Measurements from ENCODE around the gene MVB12B. TPM values are rescaled to one million over a fixed set of nuclear protein-coding genes. Genes with fewer than 3 reads are reported as not detected.

Gene MVB12B
- total and polyA plus RNA-seq, 2 of the 13 experiments (the other 11 are each of a cell fraction or from before 2014, with no cell fraction given): 12.1 to 30.1 TPM

DNA sequence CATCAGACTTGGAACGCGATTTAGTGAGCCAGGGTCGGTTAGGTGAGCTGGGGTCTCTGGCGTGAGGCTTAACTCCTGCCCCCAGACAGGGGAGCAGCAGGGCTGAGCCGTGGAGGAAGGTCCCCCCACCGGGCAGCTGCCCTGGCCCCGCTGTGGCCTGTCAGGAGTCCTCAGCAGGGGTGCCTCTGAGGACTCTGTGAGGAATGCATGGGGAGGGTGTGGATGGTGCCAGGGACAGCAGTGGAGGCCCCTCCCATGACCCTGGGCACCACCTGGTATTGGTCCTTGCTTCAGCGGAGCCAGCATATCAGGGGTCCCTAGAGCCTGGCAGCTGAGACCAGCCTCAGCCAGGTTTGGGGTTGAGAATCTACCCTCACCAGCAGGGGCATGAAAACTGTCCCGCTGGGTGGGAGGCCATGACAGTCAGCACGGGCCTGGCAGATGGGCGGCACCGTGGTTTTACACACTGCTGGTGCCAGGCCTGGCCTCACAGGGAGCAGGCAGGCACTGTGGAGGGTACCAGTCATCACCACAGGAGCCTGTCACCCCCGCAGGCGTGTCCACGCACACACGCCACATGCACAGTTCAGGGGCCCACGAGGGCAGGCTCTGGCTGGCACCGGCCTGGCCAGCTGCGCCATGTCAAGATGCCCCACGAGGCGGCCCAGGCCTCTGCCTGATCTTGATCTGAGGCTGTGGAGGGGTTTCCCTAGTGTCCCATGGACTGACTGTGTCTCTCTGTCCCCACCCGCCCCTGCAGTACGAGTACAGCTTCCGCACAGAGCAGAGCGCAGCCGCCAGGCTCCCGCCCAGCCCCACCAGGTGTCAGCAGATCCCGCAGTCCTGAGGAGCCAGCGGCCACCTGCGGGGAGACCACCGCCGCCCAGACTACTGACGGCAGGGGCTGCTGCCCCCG lies 176.0 kb downstream of the MVB12B start:
- POLR2A ChIA-PET: no interaction called here
- no peak overlapping the region for H3K9ac ChIP-seq (ENCODE audit: insufficient read depth, low read depth, low read length)
- 97% methylated on average over 14 of the region's 34 CpGs for WGBS (ENCODE audit: low lambda C conversion rate)
- no peak for DNase-seq (ENCODE audit: low spot score)
- no TSS peak for BruUV-seq (replicated peaks)
- TF ChIP-seq SOX5 (CRISPR knock-in tag; IDR thresholded peaks at IDR 0.05; ENCODE audit: borderline replicate concordance) (no peak), JARID2 (CRISPR knock-in tag; IDR thresholded peaks at IDR 0.05; ENCODE audit: insufficient replicate concordance) (no peak), PRMT3 (CRISPR knock-in tag; IDR thresholded peaks at IDR 0.05; ENCODE audit: borderline replicate concordance, low read depth) (no peak), ZNF124 (CRISPR knock-in tag; IDR thresholded peaks at IDR 0.05) (no peak), SATB2 (CRISPR knock-in tag; IDR thresholded peaks at IDR 0.05) (no peak), ZNF207 (IDR thresholded peaks at IDR 0.05; ENCODE audit: borderline replicate concordance) (no peak), ZNF576 (CRISPR knock-in tag; IDR thresholded peaks at IDR 0.05) (no peak), KDM1A (CRISPR knock-in tag; IDR thresholded peaks at IDR 0.05) (no peak)
- TF ChIP-seq, protein P1, sequence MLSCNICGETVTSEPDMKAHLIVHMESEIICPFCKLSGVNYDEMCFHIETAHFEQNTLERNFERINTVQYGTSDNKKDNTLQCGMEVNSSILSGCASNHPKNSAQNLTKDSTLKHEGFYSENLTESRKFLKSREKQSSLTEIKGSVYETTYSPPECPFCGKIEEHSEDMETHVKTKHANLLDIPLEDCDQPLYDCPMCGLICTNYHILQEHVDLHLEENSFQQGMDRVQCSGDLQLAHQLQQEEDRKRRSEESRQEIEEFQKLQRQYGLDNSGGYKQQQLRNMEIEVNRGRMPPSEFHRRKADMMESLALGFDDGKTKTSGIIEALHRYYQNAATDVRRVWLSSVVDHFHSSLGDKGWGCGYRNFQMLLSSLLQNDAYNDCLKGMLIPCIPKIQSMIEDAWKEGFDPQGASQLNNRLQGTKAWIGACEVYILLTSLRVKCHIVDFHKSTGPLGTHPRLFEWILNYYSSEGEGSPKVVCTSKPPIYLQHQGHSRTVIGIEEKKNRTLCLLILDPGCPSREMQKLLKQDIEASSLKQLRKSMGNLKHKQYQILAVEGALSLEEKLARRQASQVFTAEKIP (CRISPR knock-in tag; IDR thresholded peaks at IDR 0.05; ENCODE audit: borderline replicate concordance): no peak
- TF ChIP-seq, protein P2, sequence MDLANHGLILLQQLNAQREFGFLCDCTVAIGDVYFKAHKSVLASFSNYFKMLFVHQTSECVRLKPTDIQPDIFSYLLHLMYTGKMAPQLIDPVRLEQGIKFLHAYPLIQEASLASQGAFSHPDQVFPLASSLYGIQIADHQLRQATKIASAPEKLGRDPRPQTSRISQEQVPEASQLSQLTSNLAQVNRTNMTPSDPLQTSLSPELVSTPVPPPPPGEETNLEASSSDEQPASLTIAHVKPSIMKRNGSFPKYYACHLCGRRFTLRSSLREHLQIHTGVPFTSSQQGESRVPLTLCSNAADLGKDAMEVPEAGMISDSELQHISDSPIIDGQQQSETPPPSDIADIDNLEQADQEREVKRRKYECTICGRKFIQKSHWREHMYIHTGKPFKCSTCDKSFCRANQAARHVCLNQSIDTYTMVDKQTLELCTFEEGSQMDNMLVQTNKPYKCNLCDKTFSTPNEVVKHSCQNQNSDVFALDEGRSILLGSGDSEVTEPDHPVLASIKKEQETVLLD (CRISPR knock-in tag; IDR thresholded peaks at IDR 0.05; ENCODE audit: low read depth): no peak
- CTCF ChIA-PET (ENCODE audit: low intra/inter-chr PET ratio, low total read pairs): interaction anchor here (4.4 kb wide), 1 partner anchor 55 kb away, joined by 79 read pairs; no protein-coding TSS in a partner anchor
- peaks cover 3 to 7% of the 10 kb centered on the region in 2 experiments; a peak in 1 of 5 replicates for H3K36me3 ChIP-seq (replicated peaks in 1 of 2; ENCODE audit: control insufficient read depth in 1 of 2, insufficient read depth in 2 of 2, low read length in 2 of 2)
- intact Hi-C loops (cut with micrococcal nuclease; ENCODE audit: unreplicated experiment): no loop called here
- no peaks in the 10 kb centered on the region for H3K9me3 ChIP-seq (ENCODE audit: low read length)
- in situ Hi-C loops (cut with HindIII; ENCODE audit: extremely low pct_ligation_motif_present, low pct_unique_long_range_greater_than_20kb): loop anchor here (5.0 kb wide), 1 partner anchor 55 kb away; no protein-coding TSS in a partner anchor
- no peak overlapping the region for H3K4me3 ChIP-seq (replicated peaks in 1 of 3; ENCODE audit: insufficient read depth in 1 of 3, low read depth in 2 of 3, low read length in 3 of 3)
- H4K20me1 ChIP-seq (ENCODE audit: insufficient read depth, low read length): peaks cover 7% of the 10 kb centered on the region; the same call in 1 of the 2 replicates
- no peaks in the 10 kb centered on the region for H3K27me3 ChIP-seq (ENCODE audit: control insufficient read depth in 1 of 2, insufficient read depth in 2 of 2, low read length in 2 of 2)
- no peak overlapping the region for H3K27ac ChIP-seq (ENCODE audit: extremely low read length, insufficient read depth, low read length)
- H3K4me2 ChIP-seq (ENCODE audit: low read depth, low read length): no peak overlapping the region
- peaks cover 32% of the 10 kb centered on the region for H3K4me1 ChIP-seq (ENCODE audit: insufficient read depth, low read length)
- ATAC-seq: no peak
- no peaks in the 10 kb centered on the region for H3K79me2 ChIP-seq (ENCODE audit: insufficient read depth, low read length)
- FAIRE-seq: no peak
- H2AFZ ChIP-seq (ENCODE audit: low read length): no peak overlapping the region
